Stomach (tissue), 4 donors: ENCODE results near the gene RHOD.

ENCODE experiments used
- POLR2AphosphoS5 ChIP-seq, 3 donors: sonication (generic); formaldehyde crosslinking; IDR thresholded peaks; one replicate each; pipeline ENCODE4 v1.6.1; 2016; ENCODE audit warnings: antibody characterized with exemption in 3 of 3
- TF ChIP-seq, protein P1 (sequence below), 7 experiments: fragments of 450-650 bp in 4 of 7; fragments of 200-600 bp in 3 of 7; sonication (generic) in 3 of 7; IDR thresholded peaks; one replicate each; pipeline ENCODE4 v1.5.1; 2016 to 2019; ENCODE audit warnings: antibody characterized with exemption in 7 of 7, control low read depth in 2 of 7, mild to moderate bottlenecking in 1 of 7

DNA sequence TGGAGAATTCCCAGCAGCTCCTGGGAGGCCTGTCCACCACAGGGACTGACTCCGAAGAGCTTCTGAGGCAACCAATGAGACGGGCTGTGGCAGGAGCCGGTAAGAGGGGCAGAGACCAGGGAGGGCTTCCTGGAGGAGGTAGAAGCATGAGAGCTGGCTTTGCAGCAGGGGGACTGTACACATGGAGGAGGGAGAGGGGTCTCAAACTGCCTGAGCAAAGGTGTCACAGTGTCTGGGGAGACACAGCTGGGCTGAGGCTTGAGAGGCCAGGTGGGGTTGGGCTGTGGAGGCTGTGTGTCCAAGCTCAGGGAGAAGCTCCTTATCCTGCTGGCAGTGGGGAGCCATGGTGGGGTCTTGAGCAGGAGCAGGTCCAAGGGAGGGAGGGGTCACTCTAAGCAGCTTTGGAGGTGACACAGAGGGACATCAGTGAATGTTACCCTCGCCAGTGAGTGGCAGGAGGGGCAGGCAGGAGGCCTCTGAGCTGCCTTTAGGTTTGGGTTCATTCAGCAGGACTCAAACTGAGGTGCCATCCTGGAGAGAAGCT is 4.6 kb upstream of the RHOD start:
- TF ChIP-seq, protein P1, sequence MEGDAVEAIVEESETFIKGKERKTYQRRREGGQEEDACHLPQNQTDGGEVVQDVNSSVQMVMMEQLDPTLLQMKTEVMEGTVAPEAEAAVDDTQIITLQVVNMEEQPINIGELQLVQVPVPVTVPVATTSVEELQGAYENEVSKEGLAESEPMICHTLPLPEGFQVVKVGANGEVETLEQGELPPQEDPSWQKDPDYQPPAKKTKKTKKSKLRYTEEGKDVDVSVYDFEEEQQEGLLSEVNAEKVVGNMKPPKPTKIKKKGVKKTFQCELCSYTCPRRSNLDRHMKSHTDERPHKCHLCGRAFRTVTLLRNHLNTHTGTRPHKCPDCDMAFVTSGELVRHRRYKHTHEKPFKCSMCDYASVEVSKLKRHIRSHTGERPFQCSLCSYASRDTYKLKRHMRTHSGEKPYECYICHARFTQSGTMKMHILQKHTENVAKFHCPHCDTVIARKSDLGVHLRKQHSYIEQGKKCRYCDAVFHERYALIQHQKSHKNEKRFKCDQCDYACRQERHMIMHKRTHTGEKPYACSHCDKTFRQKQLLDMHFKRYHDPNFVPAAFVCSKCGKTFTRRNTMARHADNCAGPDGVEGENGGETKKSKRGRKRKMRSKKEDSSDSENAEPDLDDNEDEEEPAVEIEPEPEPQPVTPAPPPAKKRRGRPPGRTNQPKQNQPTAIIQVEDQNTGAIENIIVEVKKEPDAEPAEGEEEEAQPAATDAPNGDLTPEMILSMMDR (IDR thresholded peaks at IDR 0.05) = no peak
- no peak for TF ChIP-seq POLR2AphosphoS5 (IDR thresholded peaks at IDR 0.05)
